Measurements from ENCODE around the gene RPUSD4.

The RPUSD4 gene

GRCh38 chr11:126158054-126158791 is 53.2 kb downstream of the RPUSD4 start:
- TF ChIP-seq, protein P1, sequence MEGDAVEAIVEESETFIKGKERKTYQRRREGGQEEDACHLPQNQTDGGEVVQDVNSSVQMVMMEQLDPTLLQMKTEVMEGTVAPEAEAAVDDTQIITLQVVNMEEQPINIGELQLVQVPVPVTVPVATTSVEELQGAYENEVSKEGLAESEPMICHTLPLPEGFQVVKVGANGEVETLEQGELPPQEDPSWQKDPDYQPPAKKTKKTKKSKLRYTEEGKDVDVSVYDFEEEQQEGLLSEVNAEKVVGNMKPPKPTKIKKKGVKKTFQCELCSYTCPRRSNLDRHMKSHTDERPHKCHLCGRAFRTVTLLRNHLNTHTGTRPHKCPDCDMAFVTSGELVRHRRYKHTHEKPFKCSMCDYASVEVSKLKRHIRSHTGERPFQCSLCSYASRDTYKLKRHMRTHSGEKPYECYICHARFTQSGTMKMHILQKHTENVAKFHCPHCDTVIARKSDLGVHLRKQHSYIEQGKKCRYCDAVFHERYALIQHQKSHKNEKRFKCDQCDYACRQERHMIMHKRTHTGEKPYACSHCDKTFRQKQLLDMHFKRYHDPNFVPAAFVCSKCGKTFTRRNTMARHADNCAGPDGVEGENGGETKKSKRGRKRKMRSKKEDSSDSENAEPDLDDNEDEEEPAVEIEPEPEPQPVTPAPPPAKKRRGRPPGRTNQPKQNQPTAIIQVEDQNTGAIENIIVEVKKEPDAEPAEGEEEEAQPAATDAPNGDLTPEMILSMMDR (IDR thresholded peaks at IDR 0.05; ENCODE audit: low read length, missing control alignments) = no peak
- no peak for DNase-seq (ENCODE audit: low read depth)
- H3K4me3 ChIP-seq (replicated peaks; ENCODE audit: low read depth, low read length) = no peak overlapping the region

GRCh38 chr11:126157326-126158030 is 54.0 kb downstream of the RPUSD4 start:
- H3K4me3 ChIP-seq (replicated peaks; ENCODE audit: low read depth, low read length) = no peak overlapping the region
- TF ChIP-seq, protein P1 (IDR thresholded peaks at IDR 0.05; ENCODE audit: low read length, missing control alignments) = no peak
- DNase-seq (ENCODE audit: low read depth) = no peak

DNA sequence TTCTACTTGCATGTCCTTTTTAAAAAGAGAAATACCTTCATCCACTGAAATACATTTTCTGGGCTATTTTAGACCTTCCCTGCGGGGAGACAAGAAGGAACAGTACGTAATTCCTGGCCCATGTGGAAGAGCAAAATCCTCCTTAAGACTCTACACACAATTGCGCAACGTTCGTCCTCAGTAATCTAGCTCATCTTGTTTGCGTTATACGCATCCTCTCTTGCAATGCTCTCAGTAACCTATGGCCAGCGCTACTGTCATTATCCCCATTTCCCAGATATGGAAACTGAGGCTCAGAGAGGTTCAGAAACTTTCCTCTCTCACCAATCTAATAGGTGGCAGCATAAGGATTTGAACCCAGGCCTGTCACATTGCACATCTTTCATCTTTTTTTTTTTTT is 54.6 kb downstream of the RPUSD4 start:
- DNase-seq (ENCODE audit: low read depth) = no peak
- TF ChIP-seq, protein P1 (IDR thresholded peaks at IDR 0.05; ENCODE audit: low read length, missing control alignments) = no peak

DNA sequence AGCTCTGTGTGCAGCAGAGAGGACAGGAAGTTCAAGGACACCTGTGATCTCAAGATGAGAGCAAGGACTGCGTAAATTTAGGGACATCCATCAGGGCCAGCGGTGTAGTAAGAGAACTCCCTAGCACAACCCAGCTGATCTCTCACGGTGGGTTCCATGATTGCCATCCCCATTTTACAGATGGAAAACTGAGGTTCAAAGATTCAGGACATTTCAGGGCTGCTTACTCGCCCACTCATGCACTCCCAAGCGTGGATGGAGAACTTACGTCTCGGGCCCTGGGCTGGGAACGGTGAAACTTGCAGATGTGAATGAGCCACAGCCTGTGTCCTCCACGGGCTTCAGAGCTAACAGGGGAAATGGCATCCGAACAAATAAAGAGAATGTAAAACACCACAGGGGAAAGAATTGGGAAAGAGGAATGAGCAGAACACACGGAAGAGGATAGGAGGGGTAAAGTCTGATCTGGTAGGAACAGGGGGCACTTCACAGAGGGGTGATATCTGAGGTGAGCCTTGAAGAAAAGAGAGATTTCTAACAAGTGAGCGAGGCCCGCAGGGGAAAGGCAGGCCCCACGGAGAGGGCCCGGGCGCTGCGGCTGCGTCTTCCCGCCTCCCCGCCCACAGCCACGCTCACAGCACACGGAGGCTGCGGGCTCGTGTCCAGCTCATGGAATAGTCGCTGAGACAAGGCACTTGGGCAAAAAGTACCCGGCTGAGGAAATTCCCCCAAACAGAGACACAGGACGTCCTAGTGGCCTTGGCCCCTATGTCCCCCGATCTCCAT is 55.9 kb downstream of the RPUSD4 start:
- DNase-seq (ENCODE audit: low read depth) = no peak
- H3K4me3 ChIP-seq (replicated peaks; ENCODE audit: low read depth, low read length) = no peak overlapping the region
- TF ChIP-seq, protein P1 (IDR thresholded peaks at IDR 0.05; ENCODE audit: low read length, missing control alignments) = no peak

More for the DNA sequence above, 54.6 kb downstream of the RPUSD4 start:
- no peak overlapping the region for H3K4me3 ChIP-seq (replicated peaks; ENCODE audit: low read depth, low read length)

GRCh38 chr11:126154691-126155090 is 56.8 kb downstream of the RPUSD4 start:
- no peak overlapping the region for H3K4me3 ChIP-seq (replicated peaks; ENCODE audit: low read depth, low read length)
- TF ChIP-seq, protein P1 (IDR thresholded peaks at IDR 0.05; ENCODE audit: low read length, missing control alignments) = no peak
- no peak for DNase-seq (ENCODE audit: low read depth)

GRCh38 chr11:126153972-126154371 is 57.5 kb downstream of the RPUSD4 start:
- peak; percentile 26 for DNase-seq (ENCODE audit: low read depth)
- TF ChIP-seq, protein P1 (IDR thresholded peaks at IDR 0.05; ENCODE audit: low read length, missing control alignments) = no peak
- H3K4me3 ChIP-seq (replicated peaks; ENCODE audit: low read depth, low read length) = no peak overlapping the region

Measured in fibroblast of pulmonary artery (primary cell).